ENCODE measurements around the gene SLC16A8.

Gene SLC16A8

DNA sequence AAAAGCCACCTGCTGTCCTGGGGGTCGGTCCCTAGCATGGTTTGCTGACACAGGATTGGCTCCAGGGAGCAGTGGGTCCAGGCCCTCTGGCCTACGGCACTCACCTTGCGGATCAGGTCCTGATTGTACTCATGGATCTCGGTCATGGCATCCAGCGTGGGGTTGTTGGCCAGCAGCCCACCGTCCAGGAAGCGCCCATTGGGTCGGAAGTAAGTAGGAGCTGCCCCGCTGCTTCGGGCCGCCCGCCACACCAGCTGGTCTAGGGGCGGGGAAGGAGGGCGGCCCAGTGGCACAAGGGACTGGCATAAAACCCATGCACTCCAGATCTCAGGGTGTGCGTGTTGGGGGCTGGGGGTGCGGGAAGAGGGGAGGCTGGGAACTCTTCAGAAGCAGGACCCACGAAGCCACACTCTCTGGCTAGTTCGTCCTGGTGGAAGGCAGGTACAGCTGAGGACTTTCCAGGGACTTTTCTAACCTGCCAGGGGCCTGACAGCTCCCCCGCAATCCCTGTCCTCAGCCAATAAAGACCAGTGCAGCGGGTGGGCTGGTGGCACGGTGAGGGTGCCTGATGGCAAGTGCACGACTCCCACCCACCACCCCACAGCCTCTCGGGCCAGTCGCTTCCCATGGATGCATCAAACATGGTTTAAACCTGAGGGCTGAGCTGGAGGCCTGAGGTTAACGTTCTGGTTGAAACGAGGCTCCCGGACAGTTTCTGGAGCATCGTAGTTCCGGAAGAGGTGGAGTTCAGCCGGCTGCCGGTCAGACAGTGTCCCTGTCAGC lies 31.6 kb upstream of the SLC16A8 start:
- DNase-seq: no peak
- Histone ChIP-seq H3K27ac (no peak overlapping the region), H3K27me3 (no peaks in the 10 kb centered on the region), H3K36me3 (peaks cover 0 to 38% (median 11%) of the 10 kb centered on the region in 3 donors), H3K4me1 (peaks cover 0 to 10% (median 4%) of the 10 kb centered on the region in 4 donors), H3K9me3 (no peaks in the 10 kb centered on the region), H3K4me3 (no peak overlapping the region)
- intact Hi-C loops (cut with DNase I; ENCODE audit: low total_unique reads): loop anchor here (10.0 kb wide), 1 partner anchor 79 kb away; no protein-coding TSS in a partner anchor
- TF ChIP-seq, protein P1, sequence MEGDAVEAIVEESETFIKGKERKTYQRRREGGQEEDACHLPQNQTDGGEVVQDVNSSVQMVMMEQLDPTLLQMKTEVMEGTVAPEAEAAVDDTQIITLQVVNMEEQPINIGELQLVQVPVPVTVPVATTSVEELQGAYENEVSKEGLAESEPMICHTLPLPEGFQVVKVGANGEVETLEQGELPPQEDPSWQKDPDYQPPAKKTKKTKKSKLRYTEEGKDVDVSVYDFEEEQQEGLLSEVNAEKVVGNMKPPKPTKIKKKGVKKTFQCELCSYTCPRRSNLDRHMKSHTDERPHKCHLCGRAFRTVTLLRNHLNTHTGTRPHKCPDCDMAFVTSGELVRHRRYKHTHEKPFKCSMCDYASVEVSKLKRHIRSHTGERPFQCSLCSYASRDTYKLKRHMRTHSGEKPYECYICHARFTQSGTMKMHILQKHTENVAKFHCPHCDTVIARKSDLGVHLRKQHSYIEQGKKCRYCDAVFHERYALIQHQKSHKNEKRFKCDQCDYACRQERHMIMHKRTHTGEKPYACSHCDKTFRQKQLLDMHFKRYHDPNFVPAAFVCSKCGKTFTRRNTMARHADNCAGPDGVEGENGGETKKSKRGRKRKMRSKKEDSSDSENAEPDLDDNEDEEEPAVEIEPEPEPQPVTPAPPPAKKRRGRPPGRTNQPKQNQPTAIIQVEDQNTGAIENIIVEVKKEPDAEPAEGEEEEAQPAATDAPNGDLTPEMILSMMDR (IDR thresholded peaks at IDR 0.05): no peak

DNA sequence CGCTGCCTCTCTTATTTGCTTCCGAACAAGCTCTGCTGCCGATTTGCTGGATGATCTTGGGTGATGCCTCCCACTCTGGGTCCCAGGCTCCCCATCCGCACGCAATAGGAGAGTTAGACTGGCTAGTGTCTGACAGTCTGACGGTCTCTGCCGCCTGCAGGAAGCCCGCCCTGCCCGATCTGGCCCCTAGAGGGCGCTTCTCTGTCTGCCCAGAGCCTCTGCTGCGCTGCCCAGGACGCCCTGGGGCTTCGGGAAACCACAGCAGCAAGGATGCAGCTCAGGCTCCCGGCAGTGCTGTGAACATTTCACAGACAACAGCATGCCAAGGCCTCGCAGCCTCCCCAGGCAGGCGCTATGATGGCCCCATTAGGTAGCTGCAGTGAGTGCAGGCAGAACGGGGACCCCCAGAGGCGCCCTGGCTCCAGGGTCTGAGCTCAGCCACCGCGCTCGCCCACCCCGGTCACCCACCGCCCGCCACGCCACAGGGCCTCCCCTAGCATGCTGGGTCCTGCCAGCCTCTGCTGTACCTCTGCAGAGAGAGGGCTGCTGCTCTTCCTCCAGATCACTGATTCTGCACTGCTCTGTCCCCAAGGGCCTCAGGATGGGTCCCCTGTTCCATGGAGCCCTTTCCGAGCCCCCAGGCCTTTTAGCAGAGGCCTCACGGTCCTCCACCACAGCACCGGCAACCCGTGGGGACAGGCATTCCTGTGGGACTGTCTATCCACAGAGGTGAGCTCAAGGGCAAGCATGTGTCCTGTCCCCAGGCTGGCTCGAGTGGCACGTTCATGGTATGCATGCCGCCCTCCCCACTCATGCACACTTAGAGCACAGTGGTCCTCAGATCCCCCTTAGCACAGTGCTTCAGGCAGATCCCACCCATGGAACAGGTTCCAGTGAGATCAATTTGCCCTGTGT lies 30.8 kb upstream of the SLC16A8 start:
- intact Hi-C loops (cut with DNase I; ENCODE audit: low total_unique reads): loop anchor here (5.0 to 10.0 kb wide), 2 partner anchors 80 to 238 kb away; no protein-coding TSS in a partner anchor

DNA sequence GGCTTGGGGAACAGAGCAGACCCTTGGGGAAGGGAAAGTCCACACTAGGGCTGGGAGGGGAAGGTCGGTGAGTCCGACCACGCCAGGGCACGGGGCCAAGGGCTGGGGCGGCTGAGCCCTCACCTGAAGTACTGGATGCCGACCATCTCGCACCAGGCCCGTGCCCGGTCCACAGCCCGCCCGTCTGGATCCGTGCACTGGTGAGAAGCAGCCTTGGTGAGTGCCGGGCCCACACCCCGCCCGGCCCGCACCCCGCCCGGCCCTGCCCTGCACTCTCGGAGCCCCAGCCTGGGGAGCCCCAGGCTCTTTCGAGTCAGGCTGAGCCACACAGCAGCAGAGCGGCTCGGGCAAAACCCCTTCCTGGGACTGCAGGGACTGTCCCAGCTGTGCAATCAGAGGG lies 28.4 kb upstream of the SLC16A8 start:
- H3K4me1 ChIP-seq: peaks cover 0 to 18% (median 4%) of the 10 kb centered on the region in 4 donors
- peaks cover 0 to 32% (median 11%) of the 10 kb centered on the region in 3 donors for H3K36me3 ChIP-seq

More for the DNA sequence above, 30.8 kb upstream of the SLC16A8 start:
- Histone ChIP-seq H3K4me1 (peaks cover 0 to 10% (median 4%) of the 10 kb centered on the region in 4 donors), H3K27ac (no peak overlapping the region), H3K27me3 (no peaks in the 10 kb centered on the region), H3K36me3 (peaks cover 0 to 38% (median 11%) of the 10 kb centered on the region in 3 donors), H3K9me3 (no peaks in the 10 kb centered on the region), H3K4me3 (no peak overlapping the region)
- TF ChIP-seq, protein P1 (IDR thresholded peaks at IDR 0.05): peak; percentile 88 to 94
- peak; percentile 84 to 88 for DNase-seq

DNA sequence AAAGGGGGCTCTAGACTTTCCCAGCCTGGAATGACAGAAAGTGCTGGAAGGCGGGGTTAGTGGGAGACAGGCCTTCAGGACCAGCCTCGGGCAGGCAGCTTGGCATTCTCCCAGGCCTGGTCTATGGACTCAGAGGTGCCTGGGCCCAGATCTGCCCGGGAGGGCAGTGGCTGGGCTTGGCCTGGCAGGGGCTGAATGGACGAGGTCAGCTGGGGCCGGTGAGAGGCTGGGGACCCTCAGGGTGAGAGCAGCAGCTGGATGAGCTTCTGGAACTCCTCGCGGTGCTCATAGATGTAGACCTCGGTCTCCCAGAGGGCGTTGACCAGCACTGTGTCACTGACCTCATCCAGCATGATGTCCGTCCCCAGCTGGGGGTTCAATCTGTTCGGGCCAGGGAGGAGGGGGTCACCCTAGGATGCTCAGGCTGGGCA lies 28.0 kb upstream of the SLC16A8 start:
- DNase-seq: no peak

More for the DNA sequence above, 28.4 kb upstream of the SLC16A8 start:
- no peak for DNase-seq
- no peaks in the 10 kb centered on the region for H3K9me3 ChIP-seq
- intact Hi-C loops (cut with DNase I; ENCODE audit: low total_unique reads): loop anchor here (5.0 to 10.0 kb wide), 2 partner anchors 82 to 240 kb away; no protein-coding TSS in a partner anchor
- no peak overlapping the region for H3K4me3 ChIP-seq
- H3K27ac ChIP-seq: no peak overlapping the region
- TF ChIP-seq, protein P1 (IDR thresholded peaks at IDR 0.05): no peak
- no peaks in the 10 kb centered on the region for H3K27me3 ChIP-seq

More for the DNA sequence above, 28.0 kb upstream of the SLC16A8 start:
- TF ChIP-seq, protein P1 (IDR thresholded peaks at IDR 0.05): no peak
- H3K27me3 ChIP-seq: no peaks in the 10 kb centered on the region
- peaks cover 0 to 32% (median 11%) of the 10 kb centered on the region in 3 donors for H3K36me3 ChIP-seq
- H3K4me3 ChIP-seq: no peak overlapping the region
- intact Hi-C loops (cut with DNase I; ENCODE audit: low total_unique reads): loop anchor here (5.0 to 10.0 kb wide), 2 partner anchors 83 to 240 kb away; no protein-coding TSS in a partner anchor
- no peak overlapping the region for H3K27ac ChIP-seq
- H3K4me1 ChIP-seq: peaks cover 0 to 18% (median 4%) of the 10 kb centered on the region in 4 donors
- H3K9me3 ChIP-seq: no peaks in the 10 kb centered on the region
